HG03060 (cell line): ENCODE measurements around the gene THBS4.

Experiments
- ATAC-seq: cut with Tn5 transposase; IDR thresholded peaks from one replicate; pipeline ENCODE4 v1.9.1; 2021; ENCODE audit warnings: low read depth, moderate number of reproducible peaks; ENCODE audit not compliant: unreplicated experiment

THBS4 gene

GRCh38 chr5:80042330-80042729 lies 7.2 kb downstream of the THBS4 start:
- ATAC-seq, result no peak

GRCh38 chr5:80043187-80043586 lies 8.0 kb downstream of the THBS4 start:
- no peak for ATAC-seq

- ATAC-seq, result no peak
These were observed 13.1 kb downstream of the THBS4 start for GRCh38 chr5:80048084-80048780.

- ATAC-seq, result no peak
These were observed 17.3 kb downstream of the THBS4 start for GRCh38 chr5:80052464-80052863.

GRCh38 chr5:80054682-80055081 lies 19.5 kb downstream of the THBS4 start:
- ATAC-seq, result no peak

GRCh38 chr5:80055491-80056170 lies 20.5 kb downstream of the THBS4 start:
- ATAC-seq, result no peak

- no peak for ATAC-seq
These were observed 22.0 kb downstream of the THBS4 start for GRCh38 chr5:80057099-80057498.

- no peak for ATAC-seq
These were observed 22.8 kb downstream of the THBS4 start for GRCh38 chr5:80057921-80058320.

GRCh38 chr5:80059354-80059980 lies 24.3 kb downstream of the THBS4 start:
- no peak for ATAC-seq

- ATAC-seq, result no peak
These were observed 25.8 kb downstream of the THBS4 start for GRCh38 chr5:80060966-80061365.

- ATAC-seq, result no peak
These were observed 26.4 kb downstream of the THBS4 start for GRCh38 chr5:80061547-80061946.

- ATAC-seq, result no peak
These were observed 29.0 kb downstream of the THBS4 start for GRCh38 chr5:80064124-80064523.

- no peak for ATAC-seq
These were observed 31.9 kb downstream of the THBS4 start for GRCh38 chr5:80067016-80067415.

GRCh38 chr5:80067531-80068245 lies 32.5 kb downstream of the THBS4 start:
- no peak for ATAC-seq

- ATAC-seq, result no peak
These were observed 33.1 kb downstream of the THBS4 start for GRCh38 chr5:80068246-80068636.

- no peak for ATAC-seq
These were observed 33.6 kb downstream of the THBS4 start for GRCh38 chr5:80068775-80069174.

GRCh38 chr5:80069251-80069800 lies 34.2 kb downstream of the THBS4 start:
- ATAC-seq, result no peak

GRCh38 chr5:80069918-80070318 lies 34.8 kb downstream of the THBS4 start:
- ATAC-seq, result no peak

GRCh38 chr5:80070338-80071056 lies 35.3 kb downstream of the THBS4 start:
- ATAC-seq, result peak; percentile 57

GRCh38 chr5:80071510-80072021 lies 36.4 kb downstream of the THBS4 start:
- ATAC-seq, result no peak
